CD4-positive, alpha-beta T cell treated with Interleukin-4 for 4 hours (primary cell): Measurements from ENCODE around the gene FCGR2B.
A peak's percentile ranks its signal among the peaks of the same experiment; 100 is the strongest.
"Not testable (repeated sequence)": the region's sequence is repeated elsewhere in the genome, so short reads cannot be mapped to it uniquely, and the experiment has no call there.

Experiments used
- DNase-seq: peaks from one replicate; pipeline ENCODE4 v3.0.0-alpha.2; 2020

FCGR2B gene

DNA sequence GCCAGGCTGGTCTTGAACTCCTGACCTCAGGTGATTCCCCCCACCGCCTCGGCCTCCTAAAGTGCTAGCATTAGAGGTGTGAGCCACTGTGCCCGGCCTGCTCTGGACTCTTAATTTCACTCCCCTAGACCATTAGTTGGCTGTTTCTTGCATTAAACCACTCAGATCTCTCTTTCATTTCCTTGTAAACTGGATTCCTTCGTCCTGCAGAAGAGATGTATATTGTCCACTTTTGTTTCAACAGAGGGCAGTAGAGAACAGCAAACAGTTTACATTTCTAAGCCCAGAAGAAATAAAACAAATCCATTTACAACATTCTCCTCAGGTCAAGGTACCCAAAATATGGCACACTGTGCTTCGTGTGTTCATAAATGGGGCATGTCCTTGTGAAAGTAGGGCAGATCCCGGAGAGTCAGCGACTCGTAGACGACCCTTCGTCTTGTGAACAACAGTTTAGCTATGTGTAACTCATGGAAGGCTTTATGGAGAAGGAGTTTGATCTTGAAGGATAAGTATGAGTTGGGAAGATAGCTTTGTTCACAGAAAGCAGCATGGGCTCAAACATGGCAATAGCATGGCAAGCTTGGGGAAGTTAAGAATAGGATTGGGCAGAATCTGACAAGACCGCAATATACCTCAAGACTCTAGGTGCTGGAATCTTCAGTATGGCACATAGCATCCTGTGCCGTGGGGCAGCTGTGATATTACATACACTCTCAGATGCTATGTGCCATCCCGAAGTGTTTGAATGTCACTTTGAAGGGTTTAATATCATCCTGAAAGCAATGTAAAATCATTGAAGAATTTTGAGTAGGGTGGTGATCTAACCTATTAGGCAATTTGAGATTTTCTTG, 15.2 kb upstream of the FCGR2B start:
- peak; percentile 52 for DNase-seq

DNA sequence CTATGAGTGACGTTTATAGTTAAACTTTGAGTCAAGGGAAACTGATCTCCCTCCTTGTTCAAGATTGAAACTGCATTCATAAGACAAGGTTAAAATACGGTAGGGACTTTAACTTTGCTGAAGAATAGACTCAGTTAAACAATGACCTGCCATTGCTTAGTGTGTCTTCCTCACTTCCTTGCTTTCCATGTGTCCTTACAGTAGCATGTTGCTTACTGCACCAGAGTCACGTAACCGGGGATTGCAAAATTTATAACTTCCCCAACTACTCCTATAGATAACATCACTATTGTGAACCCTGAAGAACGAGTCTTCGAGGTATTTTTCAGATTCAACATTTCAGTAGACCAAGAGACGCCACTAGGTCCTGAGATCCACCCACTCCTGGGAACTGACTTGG, 9.4 kb upstream of the FCGR2B start:
- DNase-seq: not testable (repeated sequence)

DNA sequence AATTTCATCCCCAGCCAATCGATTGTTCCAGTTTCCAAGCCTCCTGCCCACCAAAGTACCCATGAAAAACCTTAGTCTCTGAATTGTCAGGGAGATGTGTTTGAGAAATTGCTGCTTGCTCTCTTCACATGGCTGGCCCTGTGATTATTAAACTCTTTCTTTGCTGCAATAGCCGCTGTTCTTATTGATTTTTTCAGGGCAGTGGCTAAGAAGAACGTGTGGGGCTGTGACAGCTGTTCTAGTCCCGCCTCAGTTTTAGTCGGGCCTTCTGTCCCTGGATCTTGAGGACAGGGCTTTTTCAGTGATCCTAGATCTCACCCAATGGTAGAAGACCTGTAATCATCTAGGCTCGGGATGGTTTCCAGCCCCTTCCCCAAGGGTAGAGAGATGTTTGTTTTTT, 9.0 kb upstream of the FCGR2B start:
- DNase-seq: not testable (repeated sequence)

DNA sequence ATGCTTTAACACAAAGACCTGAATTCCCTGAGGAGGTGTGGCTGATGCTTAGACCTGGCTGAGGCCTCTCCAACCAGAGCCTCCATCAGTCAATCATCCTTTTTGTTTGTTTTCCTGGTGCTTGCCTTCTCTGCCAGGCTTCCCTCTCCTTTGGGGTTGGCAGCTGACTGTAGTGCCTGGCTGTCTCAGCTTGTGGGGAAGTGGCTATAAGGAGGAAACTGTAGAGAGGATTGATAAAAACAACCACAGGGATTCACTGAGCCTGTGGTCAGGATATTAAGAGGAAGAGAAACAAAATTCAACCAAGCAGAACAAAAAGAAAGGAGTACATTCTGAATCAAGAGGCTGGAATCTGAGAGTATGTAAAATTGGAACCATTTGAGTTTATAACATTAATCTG, 4.4 kb upstream of the FCGR2B start:
- not testable (repeated sequence) for DNase-seq

DNA sequence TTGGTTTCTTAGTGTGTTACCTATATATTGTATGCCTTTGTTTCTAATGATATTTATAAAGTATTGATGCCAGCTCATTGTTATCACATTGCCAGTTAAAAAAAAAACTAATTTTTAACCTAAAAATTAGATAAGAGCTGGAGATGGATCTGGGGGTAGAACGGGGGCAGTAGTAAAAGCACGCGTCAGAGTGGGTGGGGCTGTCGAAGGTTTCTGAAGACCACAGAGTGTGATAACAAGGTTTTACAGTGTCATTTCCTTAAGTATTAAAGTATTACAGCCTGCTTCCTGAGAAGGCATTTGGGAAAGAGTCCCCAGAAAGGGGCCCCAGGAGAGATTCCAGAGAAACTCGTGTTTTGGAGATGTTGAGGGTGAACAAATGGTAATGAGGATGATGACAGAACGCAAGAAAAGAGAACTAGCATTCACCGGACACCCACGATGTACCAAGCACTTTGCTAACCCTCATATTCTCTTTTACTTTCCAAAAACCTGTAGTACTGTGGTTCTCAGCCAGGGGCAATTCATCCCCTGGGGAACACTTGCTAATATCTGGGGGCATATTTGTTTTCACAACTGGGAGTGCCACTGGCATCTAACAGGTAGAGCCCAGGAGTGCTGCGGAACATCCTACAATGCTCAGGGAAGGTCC, 1.2 kb upstream of the FCGR2B start:
- peak; percentile 6 for DNase-seq

DNA sequence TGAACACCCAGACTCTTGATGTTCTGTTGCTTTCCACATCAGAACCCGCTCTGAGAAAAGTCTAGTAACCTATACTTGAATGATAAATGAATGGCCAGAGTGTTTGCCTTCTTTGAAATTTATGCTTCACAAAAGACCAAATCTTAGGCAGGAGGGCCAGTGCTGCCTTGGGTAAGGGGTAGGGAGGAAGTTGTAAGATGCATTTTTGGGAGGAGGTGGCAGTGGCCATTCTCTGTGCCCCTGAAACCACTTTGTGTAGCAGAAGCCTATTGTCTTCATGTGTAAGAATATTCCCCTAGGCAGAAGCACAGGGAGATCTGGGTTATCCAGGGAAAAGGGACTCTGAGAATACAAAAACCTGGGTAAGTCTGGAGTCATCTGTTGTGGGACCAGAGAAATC, 626 bp downstream of the FCGR2B start:
- DNase-seq: not testable (repeated sequence)

DNA sequence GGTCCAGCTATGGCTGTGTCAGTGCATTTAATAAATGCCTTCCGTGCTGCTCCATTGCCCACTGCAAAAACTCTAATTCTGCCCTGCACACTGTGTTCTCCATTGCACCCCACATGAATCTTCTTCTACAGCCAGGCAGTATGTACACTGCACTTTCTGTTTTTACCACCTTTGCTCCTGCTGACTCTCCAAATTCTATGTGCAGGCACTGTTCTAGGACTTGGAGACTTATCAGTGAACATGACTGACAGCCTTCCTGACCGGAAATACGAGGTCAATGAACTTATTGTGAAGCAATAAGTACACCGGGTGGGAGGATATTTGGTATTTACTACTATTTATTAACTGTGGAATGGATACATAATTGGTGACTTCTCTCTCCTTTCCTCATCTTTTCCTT, 1.7 kb downstream of the FCGR2B start:
- not testable (repeated sequence) for DNase-seq

DNA sequence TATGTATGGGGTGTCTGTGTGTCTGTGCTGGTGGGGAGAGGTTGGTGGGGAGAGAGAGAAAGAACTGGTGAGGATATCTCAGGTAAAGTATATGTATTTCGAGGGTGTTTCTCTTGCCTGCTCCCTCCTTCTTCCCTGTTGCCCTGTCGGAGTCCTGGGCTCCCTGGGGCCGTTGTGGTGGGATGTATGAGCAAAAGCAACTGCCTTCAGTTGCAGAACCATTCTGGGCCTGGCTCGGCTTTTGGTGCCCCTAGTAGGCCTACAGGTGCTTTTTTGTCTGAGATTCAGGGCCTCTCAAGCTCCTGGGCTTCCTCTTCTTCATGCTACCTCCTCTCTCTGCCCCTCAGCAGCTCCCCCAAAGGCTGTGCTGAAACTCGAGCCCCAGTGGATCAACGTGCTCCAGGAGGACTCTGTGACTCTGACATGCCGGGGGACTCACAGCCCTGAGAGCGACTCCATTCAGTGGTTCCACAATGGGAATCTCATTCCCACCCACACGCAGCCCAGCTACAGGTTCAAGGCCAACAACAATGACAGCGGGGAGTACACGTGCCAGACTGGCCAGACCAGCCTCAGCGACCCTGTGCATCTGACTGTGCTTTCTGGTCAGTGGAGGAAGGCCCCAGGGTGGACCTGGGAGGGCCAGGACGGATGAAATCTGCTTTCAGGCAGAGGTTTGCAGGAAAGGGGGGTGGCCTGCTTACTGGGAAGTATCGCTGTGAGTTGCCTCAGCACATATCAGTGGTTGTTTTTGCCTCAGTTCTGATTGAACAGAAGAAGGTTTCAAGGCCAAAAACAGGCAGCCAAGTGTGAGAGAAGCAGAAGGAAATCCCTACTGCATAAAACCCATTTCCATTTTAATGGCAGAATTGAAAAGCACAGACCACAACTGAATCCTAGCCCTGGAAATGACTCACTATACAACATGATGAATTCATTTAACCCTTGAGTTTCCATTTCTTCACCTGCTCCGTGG, 8.4 kb downstream of the FCGR2B start:
- DNase-seq: not testable (repeated sequence)

DNA sequence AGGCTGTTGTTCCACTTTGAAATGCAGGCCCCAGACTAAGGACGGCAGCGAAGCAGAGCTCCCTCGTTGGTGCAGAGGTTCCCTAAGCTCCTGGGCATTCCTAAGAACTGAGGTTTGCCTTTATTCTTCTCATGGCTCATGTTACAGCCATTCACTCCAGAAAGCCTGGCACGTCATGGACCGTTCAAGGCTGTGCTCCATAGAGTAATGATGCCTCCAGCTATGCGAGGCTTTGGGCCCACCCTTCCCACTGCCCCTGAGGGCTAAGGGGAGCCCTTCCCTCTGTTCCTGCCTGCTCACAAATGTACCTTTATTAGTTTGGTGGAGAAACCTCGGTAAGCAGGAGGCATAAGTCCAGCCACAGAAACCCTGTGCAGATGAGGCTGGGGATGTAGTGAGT, 10.5 kb downstream of the FCGR2B start:
- not testable (repeated sequence) for DNase-seq

DNA sequence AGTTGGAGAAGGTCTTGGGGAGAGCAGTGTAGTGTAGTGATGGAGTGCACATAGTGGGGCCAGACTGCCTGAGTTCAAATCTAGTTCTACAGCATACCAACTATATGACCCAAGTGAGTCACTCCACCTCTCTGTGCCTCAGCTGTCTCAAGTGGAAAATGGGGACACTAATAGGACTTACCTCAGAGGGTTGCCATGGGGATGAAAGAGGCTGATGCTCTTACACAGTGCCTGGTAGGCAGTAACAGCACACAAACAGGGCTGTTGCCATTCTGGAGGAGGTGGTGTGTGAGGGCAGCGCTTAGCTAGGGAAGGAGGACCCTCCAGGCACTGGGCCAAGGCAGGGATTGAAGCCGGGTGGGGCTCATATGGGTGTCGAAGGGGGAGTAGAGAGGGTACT, 11.5 kb downstream of the FCGR2B start:
- DNase-seq: not testable (repeated sequence)

DNA sequence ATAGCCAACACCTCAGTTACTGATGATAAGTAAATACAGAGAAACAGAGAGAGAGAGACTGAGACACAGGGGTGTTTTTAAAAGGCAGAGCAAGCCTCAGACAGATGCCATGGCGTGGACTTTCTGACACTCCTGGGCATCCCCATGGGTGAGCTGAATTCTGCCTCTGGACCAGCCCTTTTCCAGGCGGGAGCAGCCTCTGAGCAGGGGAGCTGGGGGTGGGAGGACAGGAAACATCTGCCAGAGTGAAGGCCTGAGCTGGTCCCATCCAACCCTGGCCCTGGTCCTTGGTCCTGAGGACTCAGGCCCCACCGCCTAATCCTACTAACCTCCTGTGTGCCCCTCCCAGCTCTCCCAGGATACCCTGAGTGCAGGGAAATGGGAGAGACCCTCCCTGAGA, 12.0 kb downstream of the FCGR2B start:
- not testable (repeated sequence) for DNase-seq

DNA sequence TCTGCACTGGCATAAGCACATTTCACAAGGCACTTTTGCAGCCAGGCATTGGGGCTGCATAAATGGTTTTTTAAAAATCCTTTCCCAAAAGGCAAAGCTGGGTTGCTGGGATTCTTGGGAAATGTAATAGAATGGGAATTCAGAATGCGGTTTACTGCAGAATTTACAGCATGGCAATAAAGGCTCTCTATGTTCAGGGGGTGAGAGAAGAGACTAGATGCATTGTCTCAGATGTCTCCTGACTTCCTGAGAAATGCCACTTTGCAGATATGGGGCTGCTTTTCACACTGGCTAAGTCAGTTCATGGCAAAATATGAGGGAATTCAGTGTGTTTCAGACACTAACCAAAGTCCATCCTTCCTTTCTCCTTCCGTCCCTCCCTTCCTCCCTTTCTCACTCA, 13.5 kb downstream of the FCGR2B start:
- DNase-seq: no peak

DNA sequence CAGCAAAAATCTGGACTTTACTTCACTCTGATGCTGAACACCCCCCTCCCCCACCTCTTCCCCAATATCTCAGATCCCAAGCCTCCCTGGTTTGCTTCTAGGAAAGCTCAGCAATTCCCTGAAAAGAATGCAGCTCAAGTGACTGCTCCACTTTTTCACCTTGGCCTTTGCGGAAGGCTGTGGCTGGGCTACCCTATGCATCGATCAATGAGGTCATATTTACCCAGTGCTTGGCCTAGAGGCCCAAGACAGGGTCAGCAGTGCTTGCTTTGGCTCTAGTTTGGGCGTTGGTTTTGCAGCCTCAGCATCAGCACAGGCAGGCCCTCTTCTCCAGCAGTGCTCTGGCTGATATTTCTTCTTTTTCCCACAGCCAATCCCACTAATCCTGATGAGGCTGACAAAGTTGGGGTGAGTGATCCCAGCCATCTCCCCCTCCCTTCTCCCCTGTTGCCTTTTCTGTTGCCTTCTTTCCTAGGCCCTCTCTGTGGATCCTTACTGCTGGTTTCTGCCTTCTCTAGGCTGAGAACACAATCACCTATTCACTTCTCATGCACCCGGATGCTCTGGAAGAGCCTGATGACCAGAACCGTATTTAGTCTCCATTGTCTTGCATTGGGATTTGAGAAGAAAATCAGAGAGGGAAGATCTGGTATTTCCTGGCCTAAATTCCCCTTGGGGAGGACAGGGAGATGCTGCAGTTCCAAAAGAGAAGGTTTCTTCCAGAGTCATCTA, 14.2 kb downstream of the FCGR2B start:
- no peak for DNase-seq

DNA sequence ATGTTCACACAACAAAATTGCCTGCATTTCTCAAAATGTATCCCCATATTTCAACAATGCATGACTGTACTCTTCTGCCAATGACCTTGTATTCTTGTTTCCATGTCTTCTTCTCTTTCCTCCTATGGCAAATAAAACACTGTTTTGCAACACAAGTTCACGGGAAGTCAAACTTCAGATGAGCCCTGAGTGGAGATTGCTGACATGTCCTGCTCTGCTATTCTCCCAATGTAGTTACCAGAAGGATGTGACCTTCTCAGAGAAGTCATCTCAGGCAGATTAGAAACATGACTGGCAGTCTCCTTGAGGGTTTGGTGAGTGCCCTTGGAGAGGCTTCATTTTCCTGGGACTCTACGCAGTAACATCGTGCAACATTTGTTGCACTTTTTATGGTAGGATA, 15.6 kb downstream of the FCGR2B start:
- DNase-seq: no peak

DNA sequence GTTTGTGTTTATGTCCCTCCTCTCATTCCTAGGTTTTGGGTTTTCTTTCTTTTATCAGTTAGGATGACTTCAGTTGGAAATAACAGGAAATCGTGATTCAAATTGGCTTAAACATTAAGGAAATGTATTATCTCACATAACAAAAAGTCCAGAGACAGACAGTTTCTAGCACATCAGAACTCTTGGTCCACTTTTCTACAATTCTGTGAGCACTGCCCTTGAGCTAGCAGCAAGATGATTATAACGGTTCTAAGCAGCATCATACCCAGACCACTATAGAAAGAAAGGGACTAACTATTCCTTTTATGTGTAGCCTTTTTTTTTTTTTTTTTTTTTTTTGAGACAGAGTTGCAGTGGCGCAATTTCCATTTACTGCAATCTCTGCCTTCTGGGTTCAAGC, 18.9 kb downstream of the FCGR2B start:
- DNase-seq: no peak

DNA sequence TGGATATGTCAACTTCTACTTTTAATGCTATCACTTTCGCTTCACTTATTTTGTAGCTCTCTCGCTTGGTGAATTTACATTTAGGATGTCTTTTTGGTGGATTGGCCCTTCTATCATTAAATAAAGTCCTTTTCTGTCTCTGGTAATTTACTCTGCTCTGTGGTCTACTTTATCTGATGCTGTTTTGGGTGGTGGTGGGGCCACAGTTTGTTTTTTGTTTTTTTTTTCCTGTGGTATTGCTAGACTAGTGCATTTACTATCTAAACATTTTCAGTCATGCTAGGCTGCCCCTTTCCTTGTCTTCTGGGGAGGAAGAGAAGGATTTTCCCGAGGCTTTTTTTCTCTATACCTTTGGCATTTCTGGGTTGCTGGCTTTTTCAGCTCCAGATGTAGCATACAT, 26.0 kb downstream of the FCGR2B start:
- DNase-seq: no peak

DNA sequence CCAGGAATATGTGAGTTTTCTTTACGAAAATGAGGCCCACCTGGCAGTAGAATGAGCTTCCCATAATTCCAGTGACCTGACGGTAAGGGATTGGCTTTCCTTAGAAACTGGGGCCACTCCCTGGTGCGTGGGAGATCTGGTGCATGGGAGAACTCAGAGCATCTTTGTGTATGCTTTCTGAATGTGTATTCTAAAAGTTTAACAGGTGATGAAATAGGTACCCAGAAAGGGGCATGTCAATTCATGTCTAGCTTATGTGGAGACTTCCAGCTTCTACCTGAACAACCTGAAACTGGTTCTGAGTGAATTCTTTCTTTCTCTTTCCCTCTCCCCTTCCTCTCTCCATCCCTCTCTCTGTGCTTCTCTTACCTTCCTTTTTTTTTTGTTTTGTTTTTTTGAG, 28.9 kb downstream of the FCGR2B start:
- DNase-seq: no peak

DNA sequence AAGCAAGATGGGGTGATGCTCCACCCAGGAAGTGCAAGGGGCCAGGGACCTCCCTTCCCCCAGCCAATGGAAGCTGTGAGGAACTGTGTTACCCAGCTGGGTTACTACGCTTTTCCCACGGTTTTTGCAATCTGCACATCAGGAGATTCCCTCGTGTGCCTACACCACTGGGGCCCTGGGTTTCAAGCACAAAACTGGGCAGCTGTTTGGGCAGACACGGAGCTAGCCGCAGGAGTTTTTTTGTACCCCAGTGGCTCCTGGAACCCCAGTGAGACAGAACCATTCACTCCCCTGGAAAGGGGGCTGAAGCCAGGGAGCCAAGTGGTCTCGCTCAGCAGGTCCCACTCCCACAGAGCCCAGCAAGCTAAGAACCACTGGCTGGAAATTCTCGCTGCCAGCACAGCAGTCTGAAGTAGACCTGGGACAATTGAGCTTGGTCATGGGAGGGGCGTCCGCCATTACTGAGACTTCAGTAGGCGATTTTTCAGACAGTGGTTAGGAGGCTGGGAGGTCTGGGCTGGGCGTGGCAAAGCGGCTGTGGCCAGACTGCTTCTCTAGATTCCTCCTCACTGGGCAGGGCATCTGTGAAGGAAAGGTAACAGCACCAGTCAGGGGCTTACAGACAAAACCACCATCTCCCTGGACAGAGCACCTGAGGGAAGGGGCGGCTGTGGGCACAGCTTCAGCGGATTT, 30.2 kb downstream of the FCGR2B start:
- not testable (repeated sequence) for DNase-seq

DNA sequence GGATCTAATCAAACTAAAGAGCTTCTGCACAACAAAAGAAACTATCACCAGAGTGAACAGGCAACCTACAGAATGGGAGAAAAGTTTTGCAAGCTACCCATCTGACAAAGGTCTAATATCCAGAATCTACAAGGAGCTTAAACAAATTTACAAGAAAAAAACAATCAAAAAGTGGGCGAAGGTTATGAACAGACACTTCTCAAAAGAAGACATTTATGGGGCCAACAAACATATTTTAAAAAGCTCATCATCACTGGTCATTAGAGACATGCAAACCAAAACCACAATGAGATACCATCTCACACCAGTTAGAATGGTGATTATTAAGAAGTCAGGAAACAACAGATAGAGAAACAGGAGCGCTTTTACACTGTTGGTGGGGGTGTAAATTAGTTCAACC, 35.4 kb downstream of the FCGR2B start:
- DNase-seq: not testable (repeated sequence)

DNA sequence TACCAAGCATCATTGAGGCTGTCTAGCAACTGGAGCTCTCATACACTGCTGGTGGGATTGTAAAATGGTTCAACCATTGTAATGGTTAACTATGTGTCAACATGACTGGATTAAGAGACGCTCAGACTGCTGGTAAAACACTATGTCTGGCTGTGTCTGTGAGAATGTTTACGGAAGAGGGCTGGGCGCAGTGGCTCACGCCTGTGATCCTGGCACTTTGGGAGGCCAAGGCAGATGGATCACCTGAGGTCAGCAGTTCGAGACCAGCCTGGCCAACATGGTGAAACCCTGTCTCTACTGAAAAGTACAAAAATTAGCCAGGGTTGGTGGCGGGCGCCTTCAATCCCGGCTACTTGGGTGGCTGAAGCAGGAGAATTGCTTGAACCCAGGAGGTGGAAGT, 39.3 kb downstream of the FCGR2B start:
- DNase-seq: no peak

DNA sequence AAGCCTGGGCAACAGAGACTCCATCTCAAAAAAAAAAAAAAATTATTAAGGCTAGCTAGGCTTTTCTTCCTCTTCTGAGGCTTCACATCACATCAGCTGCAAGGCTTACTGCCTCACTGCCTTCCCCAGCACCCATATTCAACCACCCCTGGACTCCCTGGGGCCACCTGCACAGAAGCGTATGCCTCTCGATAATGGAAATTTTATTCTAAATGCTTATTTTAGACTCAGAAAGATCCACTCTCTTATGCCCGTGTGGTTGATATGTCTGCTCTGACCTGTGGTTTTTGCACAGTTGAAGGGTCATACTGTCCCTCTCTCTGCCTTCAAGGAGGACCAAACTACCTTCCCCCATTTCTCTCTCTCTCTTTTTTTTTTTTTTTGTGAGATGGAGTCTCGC, 42.6 kb downstream of the FCGR2B start:
- DNase-seq: no peak

DNA sequence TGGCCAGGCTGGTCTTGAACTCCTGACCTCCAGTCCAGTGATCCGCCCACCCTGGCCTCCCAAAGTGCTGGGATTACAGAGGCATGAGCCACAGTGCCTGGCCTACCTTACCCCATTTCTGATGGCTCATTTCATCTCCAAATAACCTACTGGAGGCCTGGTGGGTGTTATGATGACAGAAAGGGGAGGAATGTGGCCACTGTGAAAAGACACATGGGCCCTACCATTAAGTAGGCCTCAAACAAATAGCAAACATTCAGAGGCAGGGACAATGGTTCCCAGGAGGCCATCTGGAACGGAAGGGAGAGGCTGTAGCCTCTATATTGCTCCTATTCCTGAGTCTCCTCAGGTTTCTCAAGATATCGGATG, 43.2 kb downstream of the FCGR2B start:
- no peak for DNase-seq
